OCI-M2 (cell line): ENCODE measurements around the gene ABCG8.
A peak's percentile ranks its signal among the peaks of the same experiment; 100 is the strongest.

Experiments
- DNase-seq: peaks from one replicate; lab custom pipeline; 2025; ENCODE audit not compliant: unreplicated experiment; lab: John Stamatoyannopoulos, UW

The ABCG8 gene

GRCh38 chr2:43855292-43855691 is 16.5 kb downstream of the ABCG8 start:
- no peak for DNase-seq

GRCh38 chr2:43872151-43872550 is 33.4 kb downstream of the ABCG8 start:
- DNase-seq: no peak

GRCh38 chr2:43874776-43875451 is 36.1 kb downstream of the ABCG8 start:
- DNase-seq: no peak

GRCh38 chr2:43877782-43878464 is 39.2 kb downstream of the ABCG8 start:
- peak; percentile 42 for DNase-seq

GRCh38 chr2:43879261-43879660 is 40.5 kb downstream of the ABCG8 start:
- DNase-seq: no peak

GRCh38 chr2:43880471-43880870 is 41.7 kb downstream of the ABCG8 start:
- no peak for DNase-seq

GRCh38 chr2:43880952-43881351 is 42.2 kb downstream of the ABCG8 start:
- no peak for DNase-seq

GRCh38 chr2:43882312-43882711 is 43.5 kb downstream of the ABCG8 start:
- no peak for DNase-seq

- no peak for DNase-seq
Observed at GRCh38 chr2:43884689-43885088, 45.9 kb downstream of the ABCG8 start.

- no peak for DNase-seq
Observed at GRCh38 chr2:43885132-43885632, 46.4 kb downstream of the ABCG8 start.

- DNase-seq: no peak
Observed at GRCh38 chr2:43887176-43887575, 48.4 kb downstream of the ABCG8 start.

- no peak for DNase-seq
Observed at GRCh38 chr2:43889416-43889815, 50.6 kb downstream of the ABCG8 start.

GRCh38 chr2:43890855-43891254 is 52.1 kb downstream of the ABCG8 start:
- DNase-seq: no peak

GRCh38 chr2:43894743-43895142 is 56.0 kb downstream of the ABCG8 start:
- DNase-seq: peak; percentile 19

GRCh38 chr2:43896906-43897305 is 58.1 kb downstream of the ABCG8 start:
- DNase-seq: no peak

- DNase-seq: no peak
Observed at GRCh38 chr2:43897492-43897891, 58.7 kb downstream of the ABCG8 start.

- no peak for DNase-seq
Observed at GRCh38 chr2:43898134-43898837, 59.5 kb downstream of the ABCG8 start.

GRCh38 chr2:43898838-43899346 is 60.1 kb downstream of the ABCG8 start:
- DNase-seq: no peak

GRCh38 chr2:43899589-43899988 is 60.8 kb downstream of the ABCG8 start:
- no peak for DNase-seq

GRCh38 chr2:43905371-43905803 is 66.6 kb downstream of the ABCG8 start:
- DNase-seq: no peak

GRCh38 chr2:43905871-43906270 is 67.1 kb downstream of the ABCG8 start:
- DNase-seq: no peak
